Stomach (tissue), 9 donors: ENCODE data around the gene HSH2D. TPM values are rescaled to one million over a fixed set of nuclear protein-coding genes. Genes with fewer than 3 reads are reported as not detected.

Source experiments
- DNase-seq, 2 donors: peaks; one replicate each; pipeline versions ENCODE4 v3.0.0 to v3.0.0-alpha.2; 2013 to 2019
- H3K27ac ChIP-seq, 5 donors: fragments of 200-600 bp in 4 of 5; sonication (generic) in 4 of 5; one replicate each; pipeline ENCODE4 v1.5.1; 2013 to 2019; ENCODE audit warnings: mild to moderate bottlenecking in 1 of 5, moderate library complexity in 1 of 5
- H3K27me3 ChIP-seq, 3 donors: fragments of 200-600 bp; sonication (generic); one replicate each; pipeline ENCODE4 v1.5.1; 2017 to 2019; ENCODE audit warnings: mixed run types in 1 of 3
- H3K36me3 ChIP-seq, 4 donors: fragments of 200-600 bp; sonication (generic); 1 replicate in 3 of 4; 2 replicates in 1 of 4; pipeline ENCODE4 v1.5.1; 2016 to 2019
- H3K4me1 ChIP-seq, 4 donors: fragments of 200-600 bp; sonication (generic); one replicate each; pipeline ENCODE4 v1.5.1; 2016 to 2019
- H3K4me3 ChIP-seq, 4 donors: fragments of 200-600 bp; sonication (generic) in 3 of 4; one replicate each; pipeline ENCODE4 v1.5.1; 2016 to 2019; ENCODE audit warnings: mild to moderate bottlenecking in 1 of 4
- H3K9me3 ChIP-seq, 4 donors: fragments of 200-600 bp; sonication (generic); one replicate each; pipeline ENCODE4 v1.5.1; 2016 to 2019
- CTCF ChIP-seq, 7 experiments: fragments of 450-650 bp in 4 of 7; fragments of 200-600 bp in 3 of 7; sonication (generic) in 3 of 7; IDR thresholded peaks; one replicate each; pipeline ENCODE4 v1.5.1; 2016 to 2019; ENCODE audit warnings: antibody characterized with exemption in 7 of 7, control low read depth in 2 of 7, mild to moderate bottlenecking in 1 of 7
- EP300 ChIP-seq: sonication (generic); formaldehyde crosslinking; IDR thresholded peaks from one replicate; pipeline ENCODE4 v1.6.1; 2017; ENCODE audit warnings: antibody characterized with exemption
- POLR2A ChIP-seq, 4 donors: fragments of 450-650 bp; IDR thresholded peaks; one replicate each; pipeline ENCODE4 v1.6.1; 2016; ENCODE audit warnings: antibody characterized with exemption in 4 of 4, control low read depth in 2 of 4, mild to moderate bottlenecking in 1 of 4, moderate library complexity in 1 of 4
- POLR2AphosphoS5 ChIP-seq, 3 donors: sonication (generic); formaldehyde crosslinking; IDR thresholded peaks; one replicate each; pipeline ENCODE4 v1.6.1; 2016; ENCODE audit warnings: antibody characterized with exemption in 3 of 3
- WGBS, 5 donors: extraction: QIAGEN DNeasy Blood & Tissue Kit in 3 of 5; methylation state at CpG; one replicate each; pipeline versions ENCODE4 v1.1.5 to v1.1.7; 2013 to 2018; 5-methylcytosine and 5-hydroxymethylcytosine counted together
- intact Hi-C: fragments of 100-400 bp; cut with DNase I; formaldehyde crosslinking; loops from one replicate; pipeline ENCODE4 v1.15.1; 2023; ENCODE audit warnings: low total_unique reads
- polyA plus RNA-seq, 3 donors: library from polyadenylated mRNA; stranded (reverse); fragments of 200-250 nt; gene quantifications; one replicate each; pipeline ENCODE4 v1.2.3, GENCODE V29; 2013
- total RNA-seq, 5 donors: library from RNA; depleted of rRNA; stranded (reverse); fragments of >200 nt; gene quantifications; one replicate each; pipeline versions ENCODE4 v1.1.0 to v1.2.3, GENCODE V29; 2014 to 2016
- donor health status: healthy with polysubstance abuse.
- donor health status: Bipolar disorder and iron deficiency.
- donor health status: healthy.

HSH2D gene
- total and polyA plus RNA-seq, 8 donors = 6.2 to 24.5 (median 9.4) TPM

GRCh38 chr19:16161840-16162239 is 18.4 kb downstream of the HSH2D start:
- DNase-seq = no peak
- intact Hi-C loops = no loop called here
- 66 to 74% (median 70%) methylated on average over 3 of the region's 3 CpGs for WGBS, 5 donors

GRCh38 chr19:16164222-16164890 is 20.9 kb downstream of the HSH2D start:
- TF ChIP-seq EP300 (no peak), POLR2A (IDR thresholded peaks at IDR 0.05) (no peak), POLR2AphosphoS5 (IDR thresholded peaks at IDR 0.05) (no peak), CTCF (IDR thresholded peaks at IDR 0.05) (no peak)
- Histone ChIP-seq H3K27ac (no peak overlapping the region), H3K9me3 (no peaks in the 10 kb centered on the region), H3K4me1 (no peaks in the 10 kb centered on the region), H3K36me3 (no peaks in the 10 kb centered on the region), H3K4me3 (no peak overlapping the region), H3K27me3 (no peaks in the 10 kb centered on the region)
- 78 to 88% (median 84%) methylated on average over 13 of the region's 13 CpGs for WGBS, 5 donors
- DNase-seq = no peak
- intact Hi-C loops = no loop called here

More at GRCh38 chr19:16161840-16162239, 18.4 kb downstream of the HSH2D start:
- Histone ChIP-seq H3K9me3 (no peaks in the 10 kb centered on the region), H3K27me3 (no peaks in the 10 kb centered on the region), H3K4me1 (no peaks in the 10 kb centered on the region), H3K27ac (no peak overlapping the region), H3K36me3 (peaks cover 0 to 10% (median 9%) of the 10 kb centered on the region in 4 donors), H3K4me3 (no peak overlapping the region)
- TF ChIP-seq POLR2AphosphoS5 (IDR thresholded peaks at IDR 0.05) (no peak), EP300 (no peak), CTCF (IDR thresholded peaks at IDR 0.05) (no peak), POLR2A (IDR thresholded peaks at IDR 0.05) (no peak)

- intact Hi-C loops = no loop called here
- TF ChIP-seq POLR2AphosphoS5 (IDR thresholded peaks at IDR 0.05) = no peak
- TF ChIP-seq POLR2A (IDR thresholded peaks at IDR 0.05) = no peak
- TF ChIP-seq CTCF (IDR thresholded peaks at IDR 0.05) = no peak
- TF ChIP-seq EP300 = no peak
- DNase-seq = no peak
- Histone ChIP-seq H3K9me3 (no peaks in the 10 kb centered on the region), H3K27ac (no peak overlapping the region), H3K4me3 (no peak overlapping the region), H3K27me3 (no peaks in the 10 kb centered on the region), H3K36me3 (no peaks in the 10 kb centered on the region), H3K4me1 (no peaks in the 10 kb centered on the region)
- 83 to 100% (median 91%) methylated on average over 1 of the region's 1 CpG for WGBS, 5 donors
Measured at GRCh38 chr19:16166417-16166816, 22.9 kb downstream of the HSH2D start.

GRCh38 chr19:16167055-16167454 is 23.6 kb downstream of the HSH2D start:
- DNase-seq = no peak
- Histone ChIP-seq H3K9me3 (no peaks in the 10 kb centered on the region), H3K4me1 (no peaks in the 10 kb centered on the region), H3K4me3 (no peak overlapping the region), H3K27ac (no peak overlapping the region), H3K36me3 (no peaks in the 10 kb centered on the region), H3K27me3 (no peaks in the 10 kb centered on the region)
- no peak for TF ChIP-seq POLR2AphosphoS5 (IDR thresholded peaks at IDR 0.05)
- TF ChIP-seq POLR2A (IDR thresholded peaks at IDR 0.05) = no peak
- TF ChIP-seq EP300 = no peak
- TF ChIP-seq CTCF (IDR thresholded peaks at IDR 0.05) = no peak
- intact Hi-C loops = no loop called here
- 45 to 68% (median 64%) methylated on average over 5 of the region's 5 CpGs for WGBS, 5 donors
